Right lobe of liver (tissue), 5 donors: ENCODE measurements around the gene ACSL6. TPM values are rescaled to one million over a fixed set of nuclear protein-coding genes. Genes with fewer than 3 reads are reported as not detected.

Experiments used
- total RNA-seq, 6 experiments: library from RNA; depleted of rRNA in 2 of 6; stranded (reverse); fragments of >200 nt in 2 of 6; fragmentation: NEBNext Ultra II Directional in 3 of 6; extraction: Animal tissue kit (Norgen Biotek cat#: 25700) in 3 of 6; gene quantifications; one replicate each; pipeline versions ENCODE4 v1.1.0 to v1.2.4, GENCODE V29; 2016 to 2023
- donor health status: DM: no; HTN: no; CAD: no.
- donor health status: DM: no; HTN: no; CAD: no.
- donor health status: DM: no; HTN: yes; CAD: no.
- donor health status: DM: no; HTN: yes; CAD: no.

Gene ACSL6
- total RNA-seq, 6 experiments from 2014 or later, result 1.3 to 6.0 (median 4.6) TPM

Other genes starting within 250 kb of the ACSL6 start
- 10 to 100 TPM; 14.2 to 25.2 (median 20.9) TPM for gene FNIP1, start 214.6 kb downstream of the ACSL6 start, total RNA-seq
- under 1 TPM in 1 of 6 experiments, not detected in 5; 0.55 TPM for gene MEIKIN, start 66.0 kb downstream of the ACSL6 start, total RNA-seq
- not detected for gene IL3, start 49.0 kb upstream of the ACSL6 start, total RNA-seq
- gene CSF2, start 62.1 kb upstream of the ACSL6 start, total RNA-seq, result not detected
- 10 to 100 TPM; 11.5 to 23.2 (median 16.5) TPM for gene P4HA2, start 216.2 kb upstream of the ACSL6 start, total RNA-seq
- under 1 TPM in 4 of 6 experiments, not detected in 2; 0.24 to 0.95 (median 0.40) TPM for gene PDLIM4, start 246.0 kb upstream of the ACSL6 start, total RNA-seq